Medulla oblongata (tissue), 1 donor: ENCODE results near the gene ZNF516.
"Not testable (repeated sequence)": the region's sequence is repeated elsewhere in the genome, so short reads cannot be mapped to it uniquely, and the experiment has no call there.

Source experiments
- DNase-seq: peaks from one replicate; pipeline ENCODE4 v3.0.0-alpha.2; 2015; ENCODE audit errors: extremely low spot score

The ZNF516 gene

GRCh38 chr18:76490670-76491472 is 4.2 kb downstream of the ZNF516 start:
- peak; percentile 42 for DNase-seq

GRCh38 chr18:76490033-76490432 is 5.0 kb downstream of the ZNF516 start:
- no peak for DNase-seq

GRCh38 chr18:76489081-76489480 is 6.0 kb downstream of the ZNF516 start:
- no peak for DNase-seq

GRCh38 chr18:76488190-76488589 is 6.9 kb downstream of the ZNF516 start:
- DNase-seq, result peak; percentile 40

GRCh38 chr18:76487782-76488181 is 7.3 kb downstream of the ZNF516 start:
- no peak for DNase-seq

GRCh38 chr18:76487070-76487469 is 8.0 kb downstream of the ZNF516 start:
- no peak for DNase-seq

GRCh38 chr18:76486574-76486973 is 8.5 kb downstream of the ZNF516 start:
- no peak for DNase-seq

GRCh38 chr18:76486038-76486437 is 9.0 kb downstream of the ZNF516 start:
- DNase-seq, result no peak

- DNase-seq, result no peak
Observed at GRCh38 chr18:76484749-76485387, 10.2 kb downstream of the ZNF516 start.

GRCh38 chr18:76483780-76484179 is 11.3 kb downstream of the ZNF516 start:
- DNase-seq, result no peak

- DNase-seq, result no peak
Observed at GRCh38 chr18:76482971-76483691, 11.9 kb downstream of the ZNF516 start.

- DNase-seq, result no peak
Observed at GRCh38 chr18:76482267-76482666, 12.8 kb downstream of the ZNF516 start.

GRCh38 chr18:76480913-76481312 is 14.1 kb downstream of the ZNF516 start:
- no peak for DNase-seq

- DNase-seq, result no peak
Observed at GRCh38 chr18:76479351-76480238, 15.4 kb downstream of the ZNF516 start.

- DNase-seq, result peak; percentile 45
Observed at GRCh38 chr18:76476665-76477561, 18.1 kb downstream of the ZNF516 start.

- DNase-seq, result no peak
Observed at GRCh38 chr18:76475450-76476194, 19.4 kb downstream of the ZNF516 start.

- no peak for DNase-seq
Observed at GRCh38 chr18:76474824-76475223, 20.2 kb downstream of the ZNF516 start.

- not testable (repeated sequence) for DNase-seq
Observed at GRCh38 chr18:76473521-76473920, 21.5 kb downstream of the ZNF516 start.

- DNase-seq, result no peak
Observed at GRCh38 chr18:76472829-76473228, 22.2 kb downstream of the ZNF516 start.

- DNase-seq, result no peak
Observed at GRCh38 chr18:76471593-76471992, 23.4 kb downstream of the ZNF516 start.
